ENCODE results near the gene GIMAP6. TPM values are rescaled to one million over a fixed set of nuclear protein-coding genes. Genes with fewer than 3 reads are reported as not detected.
"Not testable (repeated sequence)": the region's sequence is repeated elsewhere in the genome, so short reads cannot be mapped to it uniquely, and the experiment has no call there.

GIMAP6 gene
- not detected in 2 replicates for total RNA-seq (2014; rRNA removed; shearing (Covaris generic))

GRCh38 chr7:150631866-150632864 lies at the start of gene GIMAP6:
Gene GIMAP6 (minus strand): TSS chr7:150632385. CDS start chr7:150630142, 2,243 bp downstream.
- in situ Hi-C loops (cut with HindIII; ENCODE audit: low sequenced_read_pairs) = no loop called here
- DNase-seq (ENCODE audit: low spot score) = no peak

- DNase-seq (ENCODE audit: low spot score); in situ Hi-C loops (cut with HindIII; ENCODE audit: low sequenced_read_pairs): not testable (repeated sequence)
Measured at GRCh38 chr7:150680364-150680763, 48.2 kb upstream of the GIMAP6 start.

GRCh38 chr7:150678601-150679000 lies 46.4 kb upstream of the GIMAP6 start:
- in situ Hi-C loops (cut with HindIII; ENCODE audit: low sequenced_read_pairs); DNase-seq (ENCODE audit: low spot score): not testable (repeated sequence)

- DNase-seq (ENCODE audit: low spot score); in situ Hi-C loops (cut with HindIII; ENCODE audit: low sequenced_read_pairs): not testable (repeated sequence)
Measured at GRCh38 chr7:150676854-150677253, 44.7 kb upstream of the GIMAP6 start.

- DNase-seq (ENCODE audit: low spot score); in situ Hi-C loops (cut with HindIII; ENCODE audit: low sequenced_read_pairs): not testable (repeated sequence)
Measured at GRCh38 chr7:150676276-150676675, 44.1 kb upstream of the GIMAP6 start.

- in situ Hi-C loops (cut with HindIII; ENCODE audit: low sequenced_read_pairs) = no loop called here
- no peak for DNase-seq (ENCODE audit: low spot score)
Measured at GRCh38 chr7:150675714-150676113, 43.5 kb upstream of the GIMAP6 start.

GRCh38 chr7:150671798-150672585 lies 39.8 kb upstream of the GIMAP6 start:
- in situ Hi-C loops (cut with HindIII; ENCODE audit: low sequenced_read_pairs); DNase-seq (ENCODE audit: low spot score): not testable (repeated sequence)

GRCh38 chr7:150668977-150669376 lies 36.8 kb upstream of the GIMAP6 start:
- no peak for DNase-seq (ENCODE audit: low spot score)
- in situ Hi-C loops (cut with HindIII; ENCODE audit: low sequenced_read_pairs) = no loop called here

- DNase-seq (ENCODE audit: low spot score) = no peak
- in situ Hi-C loops (cut with HindIII; ENCODE audit: low sequenced_read_pairs) = no loop called here
Measured at GRCh38 chr7:150668472-150668911, 36.3 kb upstream of the GIMAP6 start.

GRCh38 chr7:150666412-150666811 lies 34.2 kb upstream of the GIMAP6 start:
- DNase-seq (ENCODE audit: low spot score) = no peak
- in situ Hi-C loops (cut with HindIII; ENCODE audit: low sequenced_read_pairs) = no loop called here

- no peak for DNase-seq (ENCODE audit: low spot score)
- in situ Hi-C loops (cut with HindIII; ENCODE audit: low sequenced_read_pairs) = no loop called here
Measured at GRCh38 chr7:150665896-150666295, 33.7 kb upstream of the GIMAP6 start.

- in situ Hi-C loops (cut with HindIII; ENCODE audit: low sequenced_read_pairs) = no loop called here
- DNase-seq (ENCODE audit: low spot score) = no peak
Measured at GRCh38 chr7:150665089-150665748, 33.0 kb upstream of the GIMAP6 start.

GRCh38 chr7:150663802-150664494 lies 31.8 kb upstream of the GIMAP6 start:
- in situ Hi-C loops (cut with HindIII; ENCODE audit: low sequenced_read_pairs) = no loop called here
- no peak for DNase-seq (ENCODE audit: low spot score)

- in situ Hi-C loops (cut with HindIII; ENCODE audit: low sequenced_read_pairs); DNase-seq (ENCODE audit: low spot score): not testable (repeated sequence)
Measured at GRCh38 chr7:150662821-150663220, 30.6 kb upstream of the GIMAP6 start.

- DNase-seq (ENCODE audit: low spot score) = no peak
- in situ Hi-C loops (cut with HindIII; ENCODE audit: low sequenced_read_pairs) = no loop called here
Measured at GRCh38 chr7:150660939-150661613, 28.9 kb upstream of the GIMAP6 start.

- no peak for DNase-seq (ENCODE audit: low spot score)
- in situ Hi-C loops (cut with HindIII; ENCODE audit: low sequenced_read_pairs) = no loop called here
Measured at GRCh38 chr7:150657526-150657925, 25.3 kb upstream of the GIMAP6 start.

- no peak for DNase-seq (ENCODE audit: low spot score)
- in situ Hi-C loops (cut with HindIII; ENCODE audit: low sequenced_read_pairs) = no loop called here
Measured at GRCh38 chr7:150656047-150656446, 23.9 kb upstream of the GIMAP6 start.

- in situ Hi-C loops (cut with HindIII; ENCODE audit: low sequenced_read_pairs) = no loop called here
Measured at GRCh38 chr7:150654692-150655091, 22.5 kb upstream of the GIMAP6 start.

More at GRCh38 chr7:150654692-150655091, 22.5 kb upstream of the GIMAP6 start:
- no peak for DNase-seq (ENCODE audit: low spot score)
